Mesenchymal stem cell (in vitro differentiated cells and primary cell): ENCODE data around the gene TGFA.
A peak's percentile ranks its signal among the peaks of the same experiment; 100 is the strongest.

Source experiments
- DNase-seq: peaks from one replicate; pipeline ENCODE4 v3.0.0-alpha.2; 2013
- H2AFZ ChIP-seq: one replicate; pipeline ENCODE4 v1.6.1; 2013; ENCODE audit warnings: low read depth, mild to moderate bottlenecking, control low read depth, inconsistent platforms, low read length, moderate library complexity
- H2AK5ac ChIP-seq: 2 replicates; pipeline ENCODE4 v1.6.1; 2013; ENCODE audit warnings: low read length, moderate library complexity, mild to moderate bottlenecking, inconsistent platforms; ENCODE audit not compliant: severe bottlenecking
- H2BK120ac ChIP-seq: one replicate; pipeline ENCODE4 v1.6.1; 2013; ENCODE audit warnings: low read depth, mild to moderate bottlenecking, inconsistent platforms, low read length, moderate library complexity
- H2BK12ac ChIP-seq, 2 experiments: one replicate each; pipeline ENCODE4 v1.6.1; 2013; ENCODE audit warnings: inconsistent platforms in 2 of 2, low read length in 2 of 2, mild to moderate bottlenecking in 2 of 2, moderate library complexity in 2 of 2, control low read depth in 1 of 2
- H2BK15ac ChIP-seq: one replicate; pipeline ENCODE4 v1.6.1; 2013; ENCODE audit warnings: mild to moderate bottlenecking, low read depth, inconsistent platforms; ENCODE audit not compliant: poor library complexity, severe bottlenecking
- H2BK5ac ChIP-seq: 2 replicates; pipeline ENCODE4 v1.6.1; 2013; ENCODE audit warnings: low read depth, mild to moderate bottlenecking, low read length, control low read depth, inconsistent platforms; ENCODE audit not compliant: poor library complexity, severe bottlenecking
- H3K14ac ChIP-seq, 2 experiments: one replicate each; pipeline ENCODE4 v1.6.1; 2013; ENCODE audit warnings: inconsistent platforms in 2 of 2, low read length in 2 of 2, control low read depth in 1 of 2, mild to moderate bottlenecking in 1 of 2, moderate library complexity in 1 of 2
- H3K18ac ChIP-seq, 2 experiments: one replicate each; pipeline ENCODE4 v1.6.1; 2013; ENCODE audit warnings: inconsistent platforms in 2 of 2, low read length in 2 of 2, control low read depth in 1 of 2, low read depth in 1 of 2, mild to moderate bottlenecking in 1 of 2
- H3K23ac ChIP-seq, 2 experiments: one replicate each; pipeline ENCODE4 v1.6.1; 2013; ENCODE audit warnings: inconsistent platforms in 2 of 2, low read length in 2 of 2, mild to moderate bottlenecking in 2 of 2, moderate library complexity in 2 of 2, control low read depth in 1 of 2
- H3K27ac ChIP-seq: 2 replicates; pipeline ENCODE4 v1.5.1; 2013; ENCODE audit warnings: mild to moderate bottlenecking, moderate library complexity, low read length, control low read depth, inconsistent platforms; ENCODE audit not compliant: poor library complexity, severe bottlenecking
- H3K27me3 ChIP-seq, 2 experiments: 2 replicates each; pipeline versions ENCODE4 v1.6.1 to v1.7.0; 2013; ENCODE audit warnings: low read length in 2 of 2, mild to moderate bottlenecking in 2 of 2, moderate library complexity in 2 of 2, control low read depth in 1 of 2, inconsistent platforms in 1 of 2; ENCODE audit not compliant: control insufficient read depth in 1 of 2, insufficient read depth in 1 of 2
- H3K36me3 ChIP-seq, 2 experiments: 2 replicates each; pipeline versions ENCODE4 v1.6.1 to v1.7.0; 2013; ENCODE audit warnings: low read length in 2 of 2, control low read depth in 1 of 2, inconsistent platforms in 1 of 2, low read depth in 1 of 2, mild to moderate bottlenecking in 1 of 2; ENCODE audit not compliant: insufficient read depth in 2 of 2, control insufficient read depth in 1 of 2
- H3K4ac ChIP-seq, 2 experiments: one replicate each; pipeline ENCODE4 v1.6.1; 2013; ENCODE audit warnings: inconsistent platforms in 2 of 2, low read length in 2 of 2, mild to moderate bottlenecking in 2 of 2, moderate library complexity in 2 of 2, control low read depth in 1 of 2, low read depth in 1 of 2
- H3K4me1 ChIP-seq: 2 replicates; pipeline ENCODE4 v1.6.1; 2013; ENCODE audit warnings: low read depth, low read length, control low read depth; ENCODE audit not compliant: control insufficient read depth, insufficient read depth
- H3K4me2 ChIP-seq: 2 replicates; pipeline ENCODE4 v1.6.1; 2013; ENCODE audit warnings: low read length, mild to moderate bottlenecking, inconsistent platforms; ENCODE audit not compliant: poor library complexity, severe bottlenecking
- H3K4me3 ChIP-seq, 2 experiments: 2 replicates each; pipeline versions ENCODE4 v1.5.1 to v1.7.0; 2013; ENCODE audit warnings: low read length in 2 of 2, mild to moderate bottlenecking in 2 of 2, control low read depth in 1 of 2, low read depth in 1 of 2; ENCODE audit not compliant: insufficient read depth in 1 of 2
- H3K79me1 ChIP-seq: replicated peaks from 2 replicates; pipeline ENCODE4 v1.6.1; 2013; ENCODE audit warnings: mild to moderate bottlenecking, control low read depth, low read length, inconsistent platforms; ENCODE audit not compliant: poor library complexity, severe bottlenecking
- H3K9ac ChIP-seq: 2 replicates; pipeline ENCODE4 v1.7.0; 2013; ENCODE audit warnings: mild to moderate bottlenecking, low read length, moderate library complexity
- H3K9me3 ChIP-seq: 2 replicates; pipeline ENCODE4 v1.7.0; 2013; ENCODE audit warnings: mild to moderate bottlenecking, low read length; ENCODE audit not compliant: control insufficient read depth
- H4K8ac ChIP-seq: one replicate; pipeline ENCODE4 v1.6.1; 2013; ENCODE audit warnings: inconsistent platforms, mild to moderate bottlenecking, low read length, moderate library complexity
- H4K91ac ChIP-seq: one replicate; pipeline ENCODE4 v1.6.1; 2013; ENCODE audit warnings: mild to moderate bottlenecking, low read length, inconsistent platforms
- WGBS: methylation state at CpG from one replicate; pipeline ENCODE4 v1.1.7; 2013; ENCODE audit warnings: mixed read lengths; 5-methylcytosine and 5-hydroxymethylcytosine counted together

Gene TGFA

GRCh38 chr2:70522627-70523026 lies 31.0 kb downstream of the TGFA start:
- H3K27me3 ChIP-seq, result peaks cover 4 to 5% of the 10 kb centered on the region in 2 experiments
- DNase-seq, result no peak
- no peak overlapping the region for H2BK5ac ChIP-seq
- H3K36me3 ChIP-seq, result no peaks in the 10 kb centered on the region
- no peak overlapping the region for H2BK12ac ChIP-seq
- peaks cover 17% of the 10 kb centered on the region for H3K4me1 ChIP-seq
- no peak overlapping the region for H3K23ac ChIP-seq
- H3K79me1 ChIP-seq, result no peaks in the 10 kb centered on the region
- H3K9ac ChIP-seq, result no peak overlapping the region
- no peak overlapping the region for H3K4me2 ChIP-seq
- H2BK120ac ChIP-seq, result no peak overlapping the region
- WGBS, result 69% methylated on average over 4 of the region's 5 CpGs
- H3K9me3 ChIP-seq, result no peaks in the 10 kb centered on the region
- no peak overlapping the region for H3K4ac ChIP-seq
- H3K4me3 ChIP-seq, result no peak overlapping the region
- no peak overlapping the region for H2BK15ac ChIP-seq
- no peak overlapping the region for H3K18ac ChIP-seq
- no peak overlapping the region for H3K27ac ChIP-seq
- H2AFZ ChIP-seq, result no peak overlapping the region
- no peak overlapping the region for H3K14ac ChIP-seq
- H2AK5ac ChIP-seq, result no peak overlapping the region
- no peak overlapping the region for H4K91ac ChIP-seq
- H4K8ac ChIP-seq, result no peak overlapping the region

GRCh38 chr2:70520825-70521224 lies 32.8 kb downstream of the TGFA start:
- no peak overlapping the region for H3K18ac ChIP-seq
- H3K27me3 ChIP-seq, result peaks cover 4 to 5% of the 10 kb centered on the region in 2 experiments
- H3K79me1 ChIP-seq, result no peaks in the 10 kb centered on the region
- peaks cover 15% of the 10 kb centered on the region for H3K4me1 ChIP-seq
- H2AK5ac ChIP-seq, result no peak overlapping the region
- DNase-seq, result no peak
- no peak overlapping the region for H3K9ac ChIP-seq
- H3K23ac ChIP-seq, result no peak overlapping the region
- WGBS, result 66% methylated on average over 3 of the region's 3 CpGs
- H3K27ac ChIP-seq, result no peak overlapping the region
- H2BK120ac ChIP-seq, result no peak overlapping the region
- no peak overlapping the region for H4K91ac ChIP-seq
- H2BK15ac ChIP-seq, result no peak overlapping the region
- no peaks in the 10 kb centered on the region for H3K36me3 ChIP-seq
- no peak overlapping the region for H3K4me2 ChIP-seq
- no peak overlapping the region for H2BK12ac ChIP-seq
- H3K9me3 ChIP-seq, result no peaks in the 10 kb centered on the region
- H2BK5ac ChIP-seq, result no peak overlapping the region
- no peak overlapping the region for H3K4me3 ChIP-seq
- H4K8ac ChIP-seq, result no peak overlapping the region
- no peak overlapping the region for H3K14ac ChIP-seq
- H2AFZ ChIP-seq, result no peak overlapping the region
- H3K4ac ChIP-seq, result no peak overlapping the region

- Histone ChIP-seq H3K9me3 (no peaks in the 10 kb centered on the region), H3K27ac (no peak overlapping the region), H3K4ac (no peak overlapping the region), H3K14ac (no peak overlapping the region), H3K36me3 (no peaks in the 10 kb centered on the region), H4K91ac (no peak overlapping the region), H2BK5ac (no peak overlapping the region), H3K23ac (no peak overlapping the region), H4K8ac (no peak overlapping the region), H2BK15ac (no peak overlapping the region), H2BK120ac (no peak overlapping the region), H2BK12ac (no peak overlapping the region), H3K9ac (no peak overlapping the region), H3K27me3 (peaks cover 4 to 10% of the 10 kb centered on the region in 2 experiments), H3K4me1 (peaks cover 7% of the 10 kb centered on the region), H3K18ac (no peak overlapping the region), H3K79me1 (no peaks in the 10 kb centered on the region), H2AK5ac (no peak overlapping the region), H3K4me2 (no peak overlapping the region), H2AFZ (no peak overlapping the region), H3K4me3 (no peak overlapping the region)
- no peak for DNase-seq
- WGBS, result 60% methylated on average over 2 of the region's 2 CpGs
Observed at GRCh38 chr2:70519453-70519852, 34.2 kb downstream of the TGFA start.

GRCh38 chr2:70518557-70518956 lies 35.1 kb downstream of the TGFA start:
- H3K27me3 ChIP-seq, result peaks cover 5 to 10% of the 10 kb centered on the region in 2 experiments
- no peak overlapping the region for H2AK5ac ChIP-seq
- no peak for DNase-seq
- no peak overlapping the region for H3K4me3 ChIP-seq
- no peak overlapping the region for H3K4ac ChIP-seq
- no peak overlapping the region for H3K4me2 ChIP-seq
- H2BK12ac ChIP-seq, result no peak overlapping the region
- WGBS, result 95% methylated on average over 1 of the region's 1 CpG
- no peaks in the 10 kb centered on the region for H3K36me3 ChIP-seq
- H3K4me1 ChIP-seq, result peaks cover 3% of the 10 kb centered on the region
- no peak overlapping the region for H3K27ac ChIP-seq
- H3K23ac ChIP-seq, result no peak overlapping the region
- H2BK15ac ChIP-seq, result no peak overlapping the region
- H2BK120ac ChIP-seq, result no peak overlapping the region
- no peak overlapping the region for H4K91ac ChIP-seq
- no peak overlapping the region for H2AFZ ChIP-seq
- no peak overlapping the region for H4K8ac ChIP-seq
- H3K14ac ChIP-seq, result peak overlapping the region in 1 of 2 experiments; percentile 14
- H2BK5ac ChIP-seq, result no peak overlapping the region
- H3K18ac ChIP-seq, result no peak overlapping the region
- no peak overlapping the region for H3K9ac ChIP-seq
- H3K9me3 ChIP-seq, result no peaks in the 10 kb centered on the region
- no peaks in the 10 kb centered on the region for H3K79me1 ChIP-seq
